IPS-NIHi7 (cell line): ENCODE results near the gene LRCH1.

Source experiments
- DNase-seq: peaks from one replicate; pipeline ENCODE4 v3.0.0; 2012; ENCODE audit warnings: mixed read lengths; ENCODE audit errors: extremely low spot score

The LRCH1 gene

GRCh38 chr13:46665633-46666482, 112.9 kb downstream of the LRCH1 start:
- DNase-seq = no peak

DNA sequence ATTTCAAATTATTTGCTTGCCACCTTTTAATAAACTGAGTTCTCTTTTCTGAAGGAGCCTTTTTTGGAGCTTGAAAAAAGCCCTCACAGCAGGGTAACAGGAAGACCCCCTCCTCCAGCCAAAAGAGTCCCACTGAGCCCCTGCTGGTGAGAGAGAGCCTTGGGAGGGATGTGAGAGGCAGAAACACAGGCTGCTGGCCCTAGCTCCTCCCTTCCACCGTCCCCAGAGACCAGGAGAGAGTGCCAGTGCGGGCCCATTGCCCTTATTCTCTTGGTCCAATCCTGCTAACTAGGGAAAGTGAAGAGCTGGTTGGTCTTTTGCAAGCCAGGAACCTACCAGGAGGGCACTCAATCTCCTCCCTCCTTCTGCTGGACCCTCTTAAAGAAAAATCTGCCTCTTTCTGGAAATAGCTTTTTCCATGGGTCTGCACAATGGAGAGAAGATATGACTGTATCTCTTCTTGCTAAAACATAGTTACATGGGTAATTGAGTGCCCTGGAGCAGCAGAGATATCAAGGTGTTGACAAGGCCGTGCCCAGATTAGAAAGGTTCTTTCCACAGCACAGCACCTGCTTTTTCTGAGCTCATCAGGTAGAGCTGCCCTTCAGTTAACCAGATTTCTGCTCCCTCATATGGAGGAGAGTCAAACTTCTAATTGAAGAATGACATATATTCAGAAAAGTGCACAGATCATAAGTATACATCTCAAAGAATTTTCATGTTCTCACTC, 113.9 kb downstream of the LRCH1 start:
- peak; percentile 76 for DNase-seq

DNA sequence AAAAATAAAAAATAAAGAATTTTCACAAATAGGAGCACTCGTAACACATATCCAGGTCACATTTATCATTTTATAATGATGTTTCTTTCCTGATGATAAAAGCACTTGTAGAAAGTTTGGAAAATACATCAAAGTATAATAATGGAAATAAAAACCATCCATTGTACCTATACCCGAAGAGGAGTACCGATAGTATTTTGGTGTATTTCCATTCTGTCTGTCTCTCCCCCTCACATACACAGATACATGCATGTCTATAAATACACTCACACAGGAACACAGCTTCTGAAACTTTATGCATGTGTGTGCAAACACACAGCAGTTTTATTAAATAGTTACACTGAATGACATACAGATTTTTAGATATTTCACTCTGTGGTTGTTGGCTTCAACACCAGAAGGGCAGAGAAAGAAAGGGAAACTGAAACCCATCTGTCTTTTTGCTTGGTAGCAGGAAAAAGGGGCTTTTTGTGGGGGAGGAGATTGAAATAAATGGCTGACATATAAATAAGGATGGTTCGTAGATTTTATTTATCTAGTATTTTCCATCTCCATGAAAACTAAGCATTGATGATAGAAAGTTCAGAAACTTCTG, 114.8 kb downstream of the LRCH1 start:
- DNase-seq = no peak

- no peak for DNase-seq
Measured at GRCh38 chr13:46668302-46668720, 115.3 kb downstream of the LRCH1 start.

GRCh38 chr13:46668931-46669525, 116.1 kb downstream of the LRCH1 start:
- DNase-seq = no peak

DNA sequence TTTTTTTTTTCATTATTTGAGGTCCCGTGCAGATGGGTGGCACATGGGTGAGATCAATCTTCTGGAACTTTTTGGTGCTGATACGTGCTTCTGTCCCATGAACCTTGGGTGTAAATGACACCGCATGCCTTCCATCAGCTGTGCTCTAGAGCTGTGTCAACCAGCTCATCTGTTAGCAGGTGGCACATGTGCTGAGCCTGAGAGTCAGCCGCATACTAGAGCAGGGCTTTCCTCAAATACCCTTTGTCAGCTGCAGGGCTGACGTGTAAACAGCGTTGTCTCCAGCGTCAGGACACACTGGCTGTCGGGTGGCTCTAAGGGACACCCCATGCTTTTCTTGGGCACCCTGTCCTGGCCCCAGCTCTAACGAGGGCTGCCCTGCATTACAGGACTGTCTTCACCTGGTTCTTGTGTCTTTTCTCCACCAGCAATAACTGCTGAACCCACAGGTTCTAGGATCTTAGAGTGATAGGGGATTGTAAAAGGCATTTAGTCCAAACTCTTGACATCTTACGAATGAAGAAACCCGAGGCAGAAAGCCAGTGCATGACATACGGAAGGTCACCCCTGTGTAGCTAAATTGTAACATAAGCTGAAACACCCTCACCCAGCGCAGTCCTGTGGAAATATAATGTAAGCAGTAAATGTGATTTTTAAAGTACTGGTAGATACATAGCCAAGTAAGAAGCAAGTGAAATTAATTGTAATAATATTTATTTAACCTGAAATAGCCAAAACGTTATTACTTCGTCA, 119.5 kb downstream of the LRCH1 start:
- no peak for DNase-seq

DNA sequence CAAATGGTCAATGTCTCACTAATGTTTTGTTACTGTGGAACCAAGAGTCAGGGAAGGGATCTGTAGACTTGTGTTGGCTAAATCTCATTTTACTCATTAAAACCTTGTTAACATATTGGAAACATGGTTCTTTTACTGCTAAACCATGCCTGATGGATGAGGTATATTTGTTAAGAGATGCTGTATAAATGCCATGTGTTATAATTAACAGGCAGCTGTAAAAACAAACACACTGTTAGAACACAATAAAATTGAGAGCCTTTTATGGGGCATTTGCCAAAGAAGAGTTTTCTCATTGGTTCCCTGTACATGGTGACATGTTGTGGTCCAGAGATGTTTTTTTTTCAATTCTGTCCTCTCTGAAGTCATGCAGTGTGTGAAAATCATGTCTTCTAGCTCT, 122.0 kb downstream of the LRCH1 start:
- no peak for DNase-seq

DNA sequence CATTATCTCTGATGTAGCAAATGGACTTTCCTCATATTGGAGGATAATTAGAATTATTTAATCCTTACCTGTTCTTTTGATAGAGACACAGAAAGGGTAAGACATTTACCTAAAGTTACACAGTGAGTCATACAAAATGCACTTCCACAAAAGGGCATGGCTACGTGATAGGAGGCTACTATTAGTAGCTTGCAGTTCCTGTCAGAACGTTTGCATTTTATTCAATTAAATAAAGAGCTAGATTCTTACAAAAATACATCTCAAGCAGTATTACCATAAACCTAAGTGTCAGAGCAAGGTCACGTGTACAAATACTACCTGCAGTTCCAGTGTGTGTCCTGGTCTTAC, 123.4 kb downstream of the LRCH1 start:
- no peak for DNase-seq

GRCh38 chr13:46679369-46680120, 126.6 kb downstream of the LRCH1 start:
- DNase-seq = no peak

DNA sequence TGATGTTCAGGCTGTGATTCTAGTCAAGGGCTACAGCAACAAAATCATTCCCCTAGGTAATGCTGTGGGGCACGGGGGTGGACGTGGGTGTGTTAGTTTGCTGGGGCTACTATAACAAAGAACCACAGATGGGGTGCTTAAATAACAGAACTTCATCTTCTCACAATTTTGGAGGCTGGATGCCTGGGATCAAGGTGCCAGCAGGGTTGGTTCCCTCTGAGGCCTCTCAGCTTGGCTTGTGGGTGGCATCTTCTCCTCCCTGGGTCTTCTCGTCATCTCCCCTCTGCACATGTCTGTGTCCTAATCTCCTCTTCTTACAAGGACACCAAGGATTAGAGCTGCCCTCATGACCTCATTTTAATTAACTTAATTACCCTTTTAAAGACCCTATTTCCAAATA, 129.0 kb downstream of the LRCH1 start:
- no peak for DNase-seq

- DNase-seq = no peak
Measured at GRCh38 chr13:46682707-46683106, 129.7 kb downstream of the LRCH1 start.

GRCh38 chr13:46683676-46684260, 130.8 kb downstream of the LRCH1 start:
- DNase-seq = no peak

- peak; percentile 59 for DNase-seq
Measured at GRCh38 chr13:46684287-46685001, 131.5 kb downstream of the LRCH1 start.

DNA sequence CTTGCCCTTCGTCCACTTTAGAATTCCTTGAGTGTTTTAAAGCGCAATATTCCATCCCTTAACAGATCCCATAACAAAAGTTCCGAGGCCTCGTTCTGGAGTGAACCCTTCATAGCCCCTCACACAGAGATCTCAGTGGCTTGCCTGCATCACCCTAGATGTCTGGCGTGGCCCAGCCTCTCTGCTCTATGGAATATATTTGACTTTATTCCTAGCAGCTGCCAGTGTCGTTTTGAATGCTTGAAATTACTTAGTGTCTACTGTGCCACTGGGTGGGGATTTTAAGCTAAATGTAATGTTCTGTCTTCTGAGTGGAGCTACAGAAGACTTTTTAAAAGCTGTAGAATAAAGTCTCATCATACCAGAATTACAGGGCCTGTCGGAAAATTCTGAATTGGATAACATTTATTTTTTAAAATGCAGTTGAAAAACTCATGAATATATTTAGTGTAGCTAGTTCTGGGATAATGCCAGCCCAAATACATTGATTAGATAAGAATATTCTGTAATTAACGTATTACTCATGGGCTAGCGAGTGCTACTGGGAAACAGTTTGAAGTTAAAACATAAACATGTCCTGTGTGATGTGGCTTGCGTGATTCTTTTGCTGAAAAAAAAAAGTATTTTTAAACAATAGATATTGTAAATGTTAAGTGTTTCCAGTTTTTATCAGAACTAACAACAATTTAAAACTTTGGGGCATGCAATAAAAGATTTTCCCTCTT, 132.2 kb downstream of the LRCH1 start:
- DNase-seq = no peak

DNA sequence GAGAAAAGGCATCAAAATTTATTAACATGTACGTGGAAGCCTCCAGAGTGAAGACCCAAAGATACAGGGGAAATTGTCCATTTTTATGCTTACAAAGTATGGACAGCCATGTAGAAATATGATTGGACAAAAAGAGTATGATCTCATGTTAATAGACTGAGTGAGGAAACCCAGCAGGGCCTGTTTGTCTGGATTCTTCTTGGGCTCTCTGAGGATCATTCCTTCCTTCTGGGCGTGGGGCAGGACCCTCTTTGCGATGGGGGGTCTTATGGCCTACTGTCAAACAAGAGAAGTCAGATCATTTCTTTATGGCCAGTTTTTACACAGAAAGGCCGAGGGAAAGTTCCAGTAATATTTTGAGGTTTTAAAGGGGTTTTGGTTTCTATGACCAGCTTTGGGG, 133.2 kb downstream of the LRCH1 start:
- DNase-seq = no peak

DNA sequence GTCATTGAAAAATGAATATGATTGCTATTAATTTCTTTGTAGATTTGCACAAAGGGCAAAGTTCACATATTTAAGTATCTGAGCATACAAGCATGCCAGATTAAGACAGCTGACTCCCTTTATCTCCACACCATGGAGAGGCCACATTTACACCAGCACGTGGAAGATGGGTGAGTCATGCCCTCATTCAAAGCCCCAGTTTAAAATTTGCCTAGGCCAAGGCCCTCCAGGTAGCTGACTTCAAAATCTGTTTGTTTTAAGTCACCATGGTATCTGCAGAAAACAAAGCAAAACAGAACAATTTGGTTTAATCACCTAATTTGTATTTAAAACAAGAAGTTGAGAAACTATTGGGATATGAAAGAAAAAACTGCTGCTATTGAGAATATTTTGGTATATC, 134.8 kb downstream of the LRCH1 start:
- DNase-seq = peak; percentile 60

DNA sequence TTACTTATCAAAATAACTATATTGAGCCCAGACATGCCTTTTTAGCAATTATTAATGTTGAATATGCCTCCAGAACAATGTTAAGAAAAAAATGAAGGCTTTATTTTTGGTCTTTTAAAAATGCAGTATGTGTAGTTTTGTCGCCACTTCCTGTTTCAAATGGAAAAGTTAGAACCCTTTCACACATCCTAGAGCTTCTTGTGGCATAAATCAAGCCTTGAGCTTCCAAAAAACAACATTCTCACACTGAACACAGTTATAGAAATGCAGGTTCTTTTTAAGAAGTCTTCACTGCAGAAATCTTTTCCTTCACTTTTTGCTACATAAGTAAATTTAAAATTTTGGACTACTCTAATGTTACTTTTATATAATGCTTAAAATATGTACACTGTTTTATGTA, 135.3 kb downstream of the LRCH1 start:
- DNase-seq = no peak

DNA sequence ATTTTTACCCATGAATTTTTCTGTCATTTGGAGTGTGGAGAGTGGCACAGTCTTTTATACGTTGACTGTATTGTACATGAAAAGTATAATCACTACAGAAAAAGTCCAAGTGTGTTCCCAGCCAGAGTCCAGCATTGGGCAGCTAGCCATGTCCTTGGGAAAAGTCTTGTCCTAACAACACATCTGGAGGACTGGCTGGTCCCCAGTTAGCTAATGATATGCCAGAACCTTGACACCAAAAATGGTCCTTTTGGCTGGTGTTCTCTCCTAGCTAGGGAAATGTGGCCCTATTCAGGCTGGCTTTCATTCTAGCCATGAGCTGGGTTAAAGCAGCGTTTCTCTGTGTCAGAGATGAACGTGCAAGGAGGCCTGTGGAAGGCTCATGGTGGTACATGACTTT, 145.0 kb downstream of the LRCH1 start:
- DNase-seq = no peak

- no peak for DNase-seq
Measured at GRCh38 chr13:46698910-46699460, 146.0 kb downstream of the LRCH1 start.
